ENCODE measurements around the gene PLA2G6. TPM values are rescaled to one million over a fixed set of nuclear protein-coding genes. Genes with fewer than 3 reads are reported as not detected.

The PLA2G6 gene
- total and polyA plus RNA-seq, 2 of the 8 experiments (the other 6 are each of a cell fraction or from before 2014, with no cell fraction given): 13.2 to 21.0 TPM

- TF ChIP-seq SUZ12 (IDR thresholded peaks at IDR 0.05; ENCODE audit: low read length): no peak
- no peak for TF ChIP-seq CTBP2 (IDR thresholded peaks at IDR 0.05; ENCODE audit: borderline replicate concordance, insufficient read depth, insufficient read length, low read length)
- TF ChIP-seq NANOG (IDR thresholded peaks at IDR 0.05; ENCODE audit: insufficient read depth, low read depth, low read length, poor library complexity, severe bottlenecking): no peak
- no peak for TF ChIP-seq BRCA1 (IDR thresholded peaks at IDR 0.05; ENCODE audit: low read depth, low read length)
- no peak for TF ChIP-seq PHF8 (conservative IDR thresholded peaks at IDR 0.05; ENCODE audit: low read depth, low read length)
- TF ChIP-seq SAP30 (IDR thresholded peaks at IDR 0.05; ENCODE audit: insufficient read depth, insufficient replicate concordance, low read length): no peak
- no peak; the same call in 1 of the 2 replicates for TF ChIP-seq CREB1 (IDR thresholded peaks at IDR 0.05)
- no peak for TF ChIP-seq RNF2 (IDR thresholded peaks at IDR 0.05; ENCODE audit: borderline replicate concordance, low read depth, low read length, missing control alignments, poor library complexity, severe bottlenecking)
- TF ChIP-seq SP4 (IDR thresholded peaks at IDR 0.05; ENCODE audit: low read length): no peak
- no peak for TF ChIP-seq TAF1 (IDR thresholded peaks at IDR 0.05; ENCODE audit: low read depth, low read length)
- TF ChIP-seq E2F6 (IDR thresholded peaks at IDR 0.05): peak; percentile 79
Observed at GRCh38 chr22:38081941-38082828, 99.4 kb downstream of the PLA2G6 start (continued).
